CD4-positive, CD25-positive, alpha-beta regulatory T cell (primary cell): ENCODE data around the gene LIMS1. TPM values are rescaled to one million over a fixed set of nuclear protein-coding genes. Genes with fewer than 3 reads are reported as not detected.
"Not testable (repeated sequence)": the region's sequence is repeated elsewhere in the genome, so short reads cannot be mapped to it uniquely, and the experiment has no call there.

ENCODE experiments used
- ATAC-seq, 2 donors: fragments of 150-1000 bp; cut with Tn5 transposase; one replicate each; pipeline ENCODE4 v1.10.0; 2021; ENCODE audit warnings: low read depth in 2 of 2, moderate number of reproducible peaks in 2 of 2, moderate library complexity in 1 of 2
- DNase-seq, 3 donors: peaks; one replicate each; pipeline versions ENCODE4 v3.0.0 to v3.0.0-alpha.2; 2012 to 2022; ENCODE audit warnings: mixed read lengths in 1 of 3
- H3K27ac ChIP-seq: one replicate; pipeline ENCODE4 v1.7.0; 2013; ENCODE audit warnings: mild to moderate bottlenecking, low read length; ENCODE audit not compliant: insufficient read depth, poor library complexity, severe bottlenecking
- H3K27me3 ChIP-seq: one replicate; pipeline ENCODE4 v1.7.0; 2013; ENCODE audit warnings: low read length; ENCODE audit not compliant: control insufficient read depth, insufficient read depth
- H3K36me3 ChIP-seq: one replicate; pipeline ENCODE4 v1.7.0; 2013; ENCODE audit warnings: mild to moderate bottlenecking, low read length, moderate library complexity; ENCODE audit not compliant: control insufficient read depth, insufficient read depth
- H3K4me1 ChIP-seq: 2 replicates; pipeline ENCODE4 v1.7.0; 2013; ENCODE audit warnings: mild to moderate bottlenecking, low read length; ENCODE audit not compliant: insufficient read depth, control insufficient read depth, poor library complexity, severe bottlenecking
- H3K4me3 ChIP-seq: one replicate; pipeline ENCODE4 v1.7.0; 2013; ENCODE audit warnings: low read depth, mild to moderate bottlenecking, low read length, moderate library complexity
- H3K9me3 ChIP-seq, 2 experiments: 1 replicate in 1 of 2; 2 replicates in 1 of 2; pipeline ENCODE4 v1.7.0; 2013; ENCODE audit warnings: low read length in 2 of 2, mild to moderate bottlenecking in 1 of 2, moderate library complexity in 1 of 2; ENCODE audit not compliant: control insufficient read depth in 2 of 2
- H3K27ac Mint-ChIP-seq, 3 donors: one replicate each; pipeline ENCODE4 v1.8.0; 2020 to 2022; ENCODE audit warnings: mild to moderate bottlenecking in 3 of 3, mixed read lengths in 3 of 3, moderate library complexity in 2 of 3
- H3K27me3 Mint-ChIP-seq: one replicate; pipeline ENCODE4 v1.8.0; 2022; ENCODE audit warnings: mild to moderate bottlenecking, mixed read lengths
- H3K36me3 Mint-ChIP-seq: one replicate; pipeline ENCODE4 v1.8.0; 2020; ENCODE audit warnings: mixed read lengths
- H3K4me1 Mint-ChIP-seq, 4 donors: one replicate each; pipeline ENCODE4 v1.8.0; 2020 to 2022; ENCODE audit warnings: mixed read lengths in 4 of 4, mild to moderate bottlenecking in 1 of 4
- H3K4me3 Mint-ChIP-seq, 4 donors: one replicate each; pipeline ENCODE4 v1.8.0; 2020 to 2022; ENCODE audit warnings: mild to moderate bottlenecking in 4 of 4, mixed read lengths in 4 of 4, moderate library complexity in 3 of 4
- H3K9me3 Mint-ChIP-seq, 7 donors: one replicate each; pipeline ENCODE4 v1.8.0; 2020 to 2022; ENCODE audit warnings: mixed read lengths in 7 of 7, mild to moderate bottlenecking in 3 of 7, moderate library complexity in 2 of 7
- polyA plus RNA-seq, 4 donors: library from polyadenylated mRNA; unstranded; fragments of 300-500 nt; fragmentation: Illumina TruSeq; gene quantifications; one replicate each; pipeline ENCODE4 v1.2.3, GENCODE V29; 2021
- total RNA-seq: library from RNA; stranded (reverse); gene quantifications from one replicate; pipeline ENCODE4 v1.2.3, GENCODE V29; 2022

Gene LIMS1
- total and polyA plus RNA-seq, 5 donors from 2014 or later, result 109 to 235 (median 158) TPM

GRCh38 chr2:108672200-108672805 is 138.0 kb downstream of the LIMS1 start:
- not testable (repeated sequence) for H3K27me3 ChIP-seq, ATAC-seq, H3K27me3 Mint-ChIP-seq, H3K4me3 ChIP-seq, H3K27ac Mint-ChIP-seq, DNase-seq, H3K9me3 ChIP-seq, H3K4me3 Mint-ChIP-seq, H3K9me3 Mint-ChIP-seq, H3K27ac ChIP-seq, H3K4me1 ChIP-seq, H3K4me1 Mint-ChIP-seq
- peaks cover 30% of the 10 kb centered on the region for H3K36me3 ChIP-seq
- H3K36me3 Mint-ChIP-seq, result peaks cover 10% of the 10 kb centered on the region

GRCh38 chr2:108676522-108676921 is 142.3 kb downstream of the LIMS1 start:
- H3K4me1 Mint-ChIP-seq, DNase-seq, H3K4me1 ChIP-seq, H3K4me3 Mint-ChIP-seq, H3K9me3 ChIP-seq, H3K9me3 Mint-ChIP-seq, H3K27me3 Mint-ChIP-seq, H3K27me3 ChIP-seq, ATAC-seq, H3K4me3 ChIP-seq, H3K27ac Mint-ChIP-seq, H3K27ac ChIP-seq: not testable (repeated sequence)
- peaks cover 51% of the 10 kb centered on the region for H3K36me3 ChIP-seq
- H3K36me3 Mint-ChIP-seq, result peaks cover 18% of the 10 kb centered on the region

- not testable (repeated sequence) for H3K4me1 Mint-ChIP-seq, DNase-seq, H3K9me3 ChIP-seq, H3K27me3 ChIP-seq, H3K27ac Mint-ChIP-seq, H3K4me3 ChIP-seq, ATAC-seq, H3K27ac ChIP-seq, H3K9me3 Mint-ChIP-seq, H3K27me3 Mint-ChIP-seq, H3K4me1 ChIP-seq, H3K4me3 Mint-ChIP-seq
- peaks cover 57% of the 10 kb centered on the region for H3K36me3 ChIP-seq
- peaks cover 18% of the 10 kb centered on the region for H3K36me3 Mint-ChIP-seq
Measured at GRCh38 chr2:108677239-108677744, 143.0 kb downstream of the LIMS1 start.

GRCh38 chr2:108678198-108678651 is 144.0 kb downstream of the LIMS1 start:
- peaks cover 60% of the 10 kb centered on the region for H3K36me3 ChIP-seq
- H3K27me3 ChIP-seq, H3K4me1 Mint-ChIP-seq, H3K4me3 Mint-ChIP-seq, H3K9me3 ChIP-seq, ATAC-seq, H3K27ac ChIP-seq, H3K9me3 Mint-ChIP-seq, H3K27me3 Mint-ChIP-seq, H3K4me1 ChIP-seq, H3K4me3 ChIP-seq, DNase-seq: not testable (repeated sequence)
- peak overlapping the region in 1 of 3 donors; percentile 41 for H3K27ac Mint-ChIP-seq
- H3K36me3 Mint-ChIP-seq, result peaks cover 18% of the 10 kb centered on the region

- peaks cover 17% of the 10 kb centered on the region for H3K36me3 Mint-ChIP-seq
- not testable (repeated sequence) for H3K27ac ChIP-seq, H3K4me1 Mint-ChIP-seq, H3K27ac Mint-ChIP-seq, H3K4me3 Mint-ChIP-seq, H3K4me3 ChIP-seq, H3K27me3 Mint-ChIP-seq, H3K9me3 Mint-ChIP-seq, ATAC-seq, H3K9me3 ChIP-seq, H3K27me3 ChIP-seq, H3K4me1 ChIP-seq, DNase-seq
- H3K36me3 ChIP-seq, result peaks cover 62% of the 10 kb centered on the region
Measured at GRCh38 chr2:108680805-108681204, 146.5 kb downstream of the LIMS1 start.

GRCh38 chr2:108688818-108689756 is 154.8 kb downstream of the LIMS1 start:
- not testable (repeated sequence) for H3K27ac ChIP-seq, H3K27ac Mint-ChIP-seq, ATAC-seq, H3K4me1 Mint-ChIP-seq, H3K4me1 ChIP-seq, H3K9me3 ChIP-seq, H3K36me3 Mint-ChIP-seq, DNase-seq, H3K27me3 Mint-ChIP-seq, H3K4me3 ChIP-seq, H3K36me3 ChIP-seq, H3K9me3 Mint-ChIP-seq, H3K27me3 ChIP-seq, H3K4me3 Mint-ChIP-seq

GRCh38 chr2:108690001-108690400 is 155.7 kb downstream of the LIMS1 start:
- H3K27ac ChIP-seq, H3K27me3 ChIP-seq, H3K36me3 ChIP-seq, H3K9me3 ChIP-seq, H3K9me3 Mint-ChIP-seq, DNase-seq, H3K4me1 Mint-ChIP-seq, H3K4me1 ChIP-seq, H3K4me3 ChIP-seq, H3K27me3 Mint-ChIP-seq, H3K4me3 Mint-ChIP-seq, H3K36me3 Mint-ChIP-seq, H3K27ac Mint-ChIP-seq: not testable (repeated sequence)
- ATAC-seq, result peak; percentile 60 to 62
